Measurements from ENCODE around the gene SH3D19. TPM values are rescaled to one million over a fixed set of nuclear protein-coding genes. Genes with fewer than 3 reads are reported as not detected.

SH3D19 gene
- total RNA-seq, 2 experiments from 2014 or later: not detected

DNA sequence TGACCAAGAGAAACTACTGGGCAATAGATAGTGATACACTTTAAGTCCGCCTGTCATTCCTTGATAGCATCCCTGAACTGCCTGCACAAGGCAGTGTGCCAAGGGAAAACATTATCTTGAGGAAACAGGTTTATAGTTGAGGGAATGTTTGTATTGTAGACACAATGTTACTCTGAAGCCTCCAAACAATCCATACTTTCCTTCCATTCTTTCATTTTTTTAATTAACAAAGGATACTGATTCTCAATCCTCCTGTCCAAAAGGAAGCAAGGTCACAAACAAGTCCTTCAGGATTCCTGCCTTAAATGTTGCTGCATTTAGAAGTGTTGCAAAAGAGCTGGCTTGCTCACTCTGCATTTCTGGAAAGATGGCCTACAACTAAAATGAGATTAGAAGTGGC lies 110.1 kb downstream of the SH3D19 start:
- no peaks in the 10 kb centered on the region for H3K36me3 Mint-ChIP-seq
- DNase-seq: no peak
- H3K4me3 Mint-ChIP-seq: no peak overlapping the region
- peaks cover 40% of the 10 kb centered on the region for H3K27me3 Mint-ChIP-seq
- no peak overlapping the region for H3K27ac Mint-ChIP-seq
- peaks cover 1% of the 10 kb centered on the region for H3K9me3 Mint-ChIP-seq
- H3K4me1 Mint-ChIP-seq: no peaks in the 10 kb centered on the region

DNA sequence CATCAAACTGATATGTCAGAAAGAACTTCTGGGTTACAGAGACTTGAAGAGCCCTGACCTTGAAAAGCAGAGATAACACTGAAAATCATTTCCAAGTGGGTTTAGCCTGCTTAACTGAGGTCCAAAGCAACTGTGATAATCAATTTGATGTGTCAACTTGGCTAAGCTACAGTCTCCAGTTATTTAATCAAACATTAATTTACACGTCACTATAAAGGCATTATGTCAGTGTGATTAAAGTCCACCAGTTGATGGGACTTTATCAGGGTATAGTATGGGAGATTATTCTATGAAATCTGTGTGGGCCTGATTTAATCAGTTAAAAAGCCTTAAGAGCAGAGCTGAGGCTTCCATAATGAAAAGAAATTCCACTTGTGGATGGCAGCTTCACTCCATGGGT lies 117.5 kb downstream of the SH3D19 start:
- Mint-ChIP-seq H3K27ac (no peak overlapping the region), H3K9me3 (no peaks in the 10 kb centered on the region), H3K4me3 (no peak overlapping the region)

DNA sequence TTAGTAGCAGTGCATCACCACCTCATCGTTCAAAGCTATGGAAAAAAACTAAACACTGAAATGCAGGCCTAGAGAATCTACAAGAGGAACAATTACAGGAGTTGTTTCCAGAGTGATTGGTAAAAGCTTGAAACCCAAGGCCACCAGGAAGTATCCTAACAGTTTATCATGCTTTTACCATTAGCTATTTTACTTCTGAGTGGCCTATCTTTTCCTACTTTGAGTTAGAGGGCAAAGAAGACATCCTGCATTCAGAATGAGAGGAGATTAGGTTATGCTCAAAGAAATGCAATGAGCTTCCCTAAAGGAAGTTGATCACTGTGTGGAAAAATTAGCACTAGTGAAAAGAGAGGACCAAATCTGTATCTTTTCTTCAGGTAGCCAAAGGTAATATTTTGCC lies 118.2 kb downstream of the SH3D19 start:
- no peak overlapping the region for H3K4me3 Mint-ChIP-seq
- H3K4me1 Mint-ChIP-seq: no peaks in the 10 kb centered on the region
- no peaks in the 10 kb centered on the region for H3K9me3 Mint-ChIP-seq
- H3K36me3 Mint-ChIP-seq: no peaks in the 10 kb centered on the region
- H3K27me3 Mint-ChIP-seq: no peaks in the 10 kb centered on the region
- H3K27ac Mint-ChIP-seq: no peak overlapping the region
- DNase-seq: no peak

More for the DNA sequence above, 117.5 kb downstream of the SH3D19 start:
- Mint-ChIP-seq H3K27me3 (no peaks in the 10 kb centered on the region), H3K36me3 (no peaks in the 10 kb centered on the region), H3K4me1 (no peaks in the 10 kb centered on the region)
- no peak for DNase-seq

DNA sequence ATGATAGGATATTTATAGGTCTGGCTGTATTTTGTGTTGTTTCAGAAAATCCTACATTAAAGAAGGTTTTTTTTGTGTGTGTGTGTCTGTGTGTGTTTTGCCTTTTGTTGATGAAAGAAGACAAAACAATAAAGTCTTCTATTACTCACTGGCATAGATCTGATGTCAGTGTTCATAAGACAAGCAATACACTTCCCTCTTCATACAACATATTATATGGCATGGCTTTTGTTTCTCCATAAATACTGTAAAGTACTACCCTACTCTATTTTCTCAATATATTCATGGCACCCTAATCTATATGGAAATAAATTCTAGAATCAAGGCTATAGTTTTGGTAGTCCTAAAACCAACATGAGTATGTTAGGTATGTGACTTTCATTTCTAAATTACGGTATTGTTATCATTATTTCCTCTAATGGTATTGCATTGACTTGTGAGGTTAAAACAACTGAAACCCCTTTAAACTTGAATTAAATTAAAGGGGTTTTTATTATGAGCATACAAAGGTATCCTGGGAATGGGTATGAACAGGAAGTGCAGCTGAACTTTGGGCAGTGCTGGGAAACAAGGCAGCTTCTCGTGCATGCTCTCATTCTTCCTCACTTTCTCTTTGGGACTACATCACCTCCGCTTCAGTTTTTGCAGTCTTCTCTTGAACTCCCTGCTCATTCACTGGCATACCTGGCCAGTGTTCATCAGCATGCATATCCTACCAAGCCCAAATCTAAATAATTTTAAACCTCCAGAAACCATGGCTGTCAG lies 119.0 kb downstream of the SH3D19 start:
- H3K27me3 Mint-ChIP-seq: no peaks in the 10 kb centered on the region

DNA sequence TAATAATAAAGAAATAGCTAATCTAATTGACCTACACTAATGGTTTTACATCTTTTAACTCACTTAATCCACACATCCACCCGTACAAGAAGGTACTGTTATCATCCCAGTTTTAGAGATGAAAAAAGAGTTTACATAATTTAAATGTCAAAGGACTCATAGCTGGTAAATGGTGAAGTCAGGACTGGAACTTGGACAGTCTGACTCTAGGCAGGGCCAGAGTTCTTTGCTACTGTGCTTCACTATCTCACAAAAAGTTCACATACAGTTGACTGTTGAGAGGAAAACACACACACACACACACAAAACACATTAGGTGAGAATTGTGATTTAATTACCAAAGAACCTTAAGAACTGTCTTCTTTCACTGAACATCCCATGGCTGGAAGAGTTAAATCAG lies 119.7 kb downstream of the SH3D19 start:
- DNase-seq: no peak
- Mint-ChIP-seq H3K27me3 (no peaks in the 10 kb centered on the region), H3K9me3 (no peaks in the 10 kb centered on the region), H3K4me3 (no peak overlapping the region), H3K4me1 (no peaks in the 10 kb centered on the region), H3K27ac (no peak overlapping the region), H3K36me3 (no peaks in the 10 kb centered on the region)

More for the DNA sequence above, 119.0 kb downstream of the SH3D19 start:
- Mint-ChIP-seq H3K9me3 (no peaks in the 10 kb centered on the region), H3K27ac (no peak overlapping the region), H3K36me3 (no peaks in the 10 kb centered on the region), H3K4me1 (no peaks in the 10 kb centered on the region), H3K4me3 (no peak overlapping the region)
- DNase-seq: no peak

DNA sequence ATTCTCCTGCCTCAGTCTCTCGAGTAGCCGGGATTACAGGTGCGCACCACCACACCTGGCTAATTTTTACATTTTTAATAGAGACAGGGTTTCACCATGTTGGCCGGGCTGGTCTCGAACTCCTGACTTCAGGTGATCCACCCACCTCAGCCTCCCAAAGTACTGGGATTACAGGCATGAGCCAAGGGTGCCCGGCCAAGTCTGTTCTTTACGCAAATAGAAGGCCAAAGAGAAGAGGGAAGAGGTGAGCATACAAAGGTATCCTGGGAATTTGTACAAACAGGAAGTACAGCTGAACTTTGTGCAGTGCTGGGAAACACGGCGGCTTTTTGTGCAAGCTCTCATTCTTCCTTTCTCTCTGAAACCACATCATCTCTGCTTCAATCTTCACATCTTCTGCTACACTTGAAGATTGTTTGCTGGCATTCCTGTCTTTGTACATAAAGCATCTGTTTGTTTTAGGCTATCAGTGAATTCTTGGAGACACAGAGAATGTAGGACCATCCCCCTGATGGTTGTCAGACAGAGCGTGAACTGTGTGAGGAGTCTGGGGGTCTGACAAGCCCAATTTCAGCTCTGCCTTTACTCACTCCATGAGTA lies 120.4 kb downstream of the SH3D19 start:
- DNase-seq: no peak
- H3K4me3 Mint-ChIP-seq: no peak overlapping the region
- H3K4me1 Mint-ChIP-seq: no peaks in the 10 kb centered on the region
- H3K9me3 Mint-ChIP-seq: no peaks in the 10 kb centered on the region
- no peak overlapping the region for H3K27ac Mint-ChIP-seq
- no peaks in the 10 kb centered on the region for H3K27me3 Mint-ChIP-seq
- no peaks in the 10 kb centered on the region for H3K36me3 Mint-ChIP-seq

DNA sequence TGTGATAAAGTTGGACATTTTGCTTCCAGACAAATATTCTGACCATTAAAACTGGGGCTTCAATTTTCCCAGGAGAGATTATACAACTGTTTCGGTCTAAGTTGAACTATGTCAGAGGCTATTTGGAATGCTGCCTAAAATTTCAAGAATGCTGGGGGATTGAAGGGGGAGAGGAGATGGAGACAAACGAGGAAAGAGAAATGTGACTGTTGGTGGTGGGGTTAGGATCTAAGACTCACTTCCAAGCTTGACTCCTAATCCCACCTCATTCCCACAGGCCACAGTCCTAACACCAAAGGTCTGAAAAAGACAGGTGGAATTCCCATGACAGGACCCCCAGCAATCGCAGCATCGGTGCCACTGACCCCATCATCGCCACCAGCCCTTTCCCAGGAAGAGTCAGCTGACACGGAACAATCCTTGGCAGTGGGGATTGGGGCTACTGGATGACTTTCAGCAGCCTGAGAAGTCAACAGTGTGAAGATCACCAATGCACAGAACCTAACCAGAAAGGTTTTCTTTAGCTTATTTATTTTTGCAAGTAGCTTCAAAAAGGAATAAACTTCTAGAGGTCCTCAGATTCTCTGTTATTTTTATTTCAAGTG lies 122.5 kb downstream of the SH3D19 start:
- Mint-ChIP-seq H3K4me3 (no peak overlapping the region), H3K27me3 (no peaks in the 10 kb centered on the region), H3K4me1 (no peaks in the 10 kb centered on the region), H3K36me3 (no peaks in the 10 kb centered on the region), H3K9me3 (no peaks in the 10 kb centered on the region), H3K27ac (no peak overlapping the region)
- DNase-seq: no peak

DNA sequence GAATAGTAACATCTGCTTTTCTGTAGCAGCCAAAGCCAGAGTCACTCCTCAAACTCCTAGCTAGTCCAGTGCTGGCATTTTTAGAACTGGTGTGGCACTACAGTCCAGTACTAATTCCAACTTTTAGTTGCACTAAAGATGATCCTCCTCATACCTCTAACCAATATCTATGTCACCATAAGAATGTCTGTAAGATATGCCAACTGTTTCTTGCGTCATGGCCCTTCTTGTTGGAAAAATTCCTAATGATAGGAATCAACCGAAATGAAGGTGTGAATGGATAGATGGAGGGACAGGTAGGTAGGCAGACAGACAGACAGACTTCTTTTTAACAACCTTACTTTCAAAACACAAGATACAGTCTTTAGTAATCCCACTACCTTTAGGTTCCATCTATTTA lies 123.0 kb downstream of the SH3D19 start:
- H3K4me1 Mint-ChIP-seq: no peaks in the 10 kb centered on the region
- no peak overlapping the region for H3K4me3 Mint-ChIP-seq
- H3K9me3 Mint-ChIP-seq: no peaks in the 10 kb centered on the region
- no peak overlapping the region for H3K27ac Mint-ChIP-seq
- no peaks in the 10 kb centered on the region for H3K27me3 Mint-ChIP-seq
- DNase-seq: no peak
- no peaks in the 10 kb centered on the region for H3K36me3 Mint-ChIP-seq

DNA sequence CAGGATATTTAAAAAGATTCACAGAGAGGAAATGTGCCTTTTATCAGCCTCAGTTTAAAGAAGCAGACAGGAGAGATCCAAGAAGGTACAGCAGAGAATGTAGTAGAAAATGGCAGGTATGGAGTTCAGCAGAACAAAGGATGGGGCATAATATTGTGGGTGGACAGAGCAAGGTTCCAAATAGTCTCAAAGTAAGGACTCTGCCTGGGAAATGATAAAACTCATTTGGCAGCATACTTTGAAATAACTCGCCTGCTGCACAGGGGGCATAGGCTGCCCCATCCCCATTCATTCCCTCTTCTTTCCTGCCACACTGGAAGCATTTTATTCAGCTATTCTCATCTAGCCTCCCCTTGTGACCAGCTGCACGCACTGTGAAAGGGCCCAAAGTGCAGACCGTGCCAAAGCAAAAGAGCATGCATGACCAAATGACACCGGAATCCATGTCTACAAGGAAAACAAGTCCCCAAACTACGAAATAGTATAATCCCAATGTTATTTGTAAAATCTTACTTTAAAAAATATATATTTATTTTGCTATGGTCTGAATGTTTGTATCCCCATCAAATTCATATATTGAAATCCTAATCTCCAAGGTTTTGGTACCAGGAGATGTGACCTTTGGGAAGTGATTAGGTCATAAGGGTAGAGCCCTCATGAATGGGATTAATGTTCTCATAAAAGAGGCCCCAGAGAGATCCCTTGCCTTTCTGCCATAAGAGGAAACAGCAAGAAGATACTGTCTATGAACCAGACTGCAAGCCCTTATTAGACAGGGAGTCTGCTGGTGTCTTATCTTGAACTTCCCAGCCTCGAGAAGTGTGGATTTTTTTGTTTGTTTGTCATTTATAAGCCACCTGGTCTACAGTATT lies 125.8 kb downstream of the SH3D19 start:
- H3K36me3 Mint-ChIP-seq: no peaks in the 10 kb centered on the region
- no peak overlapping the region for H3K27ac Mint-ChIP-seq
- no peaks in the 10 kb centered on the region for H3K9me3 Mint-ChIP-seq
- peaks cover 5% of the 10 kb centered on the region for H3K27me3 Mint-ChIP-seq
- no peak overlapping the region for H3K4me3 Mint-ChIP-seq
- no peaks in the 10 kb centered on the region for H3K4me1 Mint-ChIP-seq
- DNase-seq: no peak

DNA sequence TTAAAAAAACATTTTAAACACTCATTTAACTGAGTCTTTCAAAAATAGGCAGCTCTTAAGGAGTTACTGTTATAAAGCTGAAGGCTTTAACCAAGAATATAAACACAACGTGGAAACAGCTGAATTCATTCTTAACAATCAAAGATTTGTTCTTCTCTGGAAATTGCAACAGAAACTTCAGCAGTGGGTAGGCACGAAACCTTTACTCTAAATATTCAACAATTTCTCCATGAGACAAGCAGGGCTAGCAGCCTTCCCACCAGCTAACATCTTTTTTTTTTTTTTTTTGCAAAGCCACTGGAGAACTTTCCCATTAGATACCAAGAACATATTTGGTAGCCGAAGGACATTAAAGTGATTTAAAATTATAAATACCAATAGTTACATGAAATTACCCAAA lies 126.7 kb downstream of the SH3D19 start:
- Mint-ChIP-seq H3K27ac (no peak overlapping the region), H3K9me3 (no peaks in the 10 kb centered on the region)

DNA sequence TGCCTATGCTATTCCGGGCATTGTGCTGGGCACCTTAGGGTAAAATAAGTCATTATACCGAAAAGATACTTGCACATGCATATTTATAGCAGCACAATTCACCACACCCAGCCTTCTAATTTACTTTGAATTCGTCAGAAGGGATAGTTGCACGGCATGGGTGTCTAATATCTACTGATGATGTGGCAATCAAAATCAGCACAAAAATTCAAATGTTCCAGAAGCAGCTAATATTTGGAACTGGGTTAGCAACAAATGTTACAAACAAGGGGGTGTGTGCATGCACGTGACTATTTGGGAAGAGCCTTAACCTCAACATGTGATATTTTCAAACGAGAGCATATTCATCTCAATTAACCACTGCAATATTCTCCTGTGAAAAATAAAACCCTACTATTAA lies 128.2 kb downstream of the SH3D19 start:
- peaks cover 12% of the 10 kb centered on the region for H3K27me3 Mint-ChIP-seq
- H3K27ac Mint-ChIP-seq: no peak overlapping the region
- H3K4me3 Mint-ChIP-seq: no peak overlapping the region
- H3K9me3 Mint-ChIP-seq: no peaks in the 10 kb centered on the region
- H3K4me1 Mint-ChIP-seq: no peaks in the 10 kb centered on the region
- DNase-seq: no peak
- H3K36me3 Mint-ChIP-seq: no peaks in the 10 kb centered on the region

More for the DNA sequence above, 126.7 kb downstream of the SH3D19 start:
- no peaks in the 10 kb centered on the region for H3K36me3 Mint-ChIP-seq
- H3K27me3 Mint-ChIP-seq: peaks cover 5% of the 10 kb centered on the region
- H3K4me3 Mint-ChIP-seq: no peak overlapping the region
- H3K4me1 Mint-ChIP-seq: no peaks in the 10 kb centered on the region
- DNase-seq: no peak

DNA sequence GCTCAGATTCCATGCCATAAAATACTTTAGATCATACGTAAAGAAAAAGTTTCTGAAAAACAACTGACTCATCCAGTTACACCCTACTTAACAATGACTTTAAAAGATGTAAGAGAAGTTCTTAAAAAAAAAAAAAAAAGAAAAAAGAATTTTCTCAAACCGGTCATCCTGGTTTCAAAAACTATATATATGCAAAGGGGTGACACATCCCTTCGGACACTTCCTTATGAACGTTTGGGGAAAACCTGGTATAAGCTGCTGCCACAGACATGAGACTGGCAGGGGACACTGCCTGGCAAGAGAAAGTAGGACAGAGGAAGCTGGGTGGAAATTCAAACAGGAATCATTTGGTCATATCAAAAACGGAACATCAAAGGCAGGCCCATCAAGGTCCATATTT lies 129.6 kb downstream of the SH3D19 start:
- Mint-ChIP-seq H3K36me3 (no peaks in the 10 kb centered on the region), H3K4me3 (no peak overlapping the region), H3K27ac (no peak overlapping the region), H3K4me1 (no peaks in the 10 kb centered on the region), H3K9me3 (no peaks in the 10 kb centered on the region), H3K27me3 (peaks cover 12% of the 10 kb centered on the region)
- DNase-seq: no peak

DNA sequence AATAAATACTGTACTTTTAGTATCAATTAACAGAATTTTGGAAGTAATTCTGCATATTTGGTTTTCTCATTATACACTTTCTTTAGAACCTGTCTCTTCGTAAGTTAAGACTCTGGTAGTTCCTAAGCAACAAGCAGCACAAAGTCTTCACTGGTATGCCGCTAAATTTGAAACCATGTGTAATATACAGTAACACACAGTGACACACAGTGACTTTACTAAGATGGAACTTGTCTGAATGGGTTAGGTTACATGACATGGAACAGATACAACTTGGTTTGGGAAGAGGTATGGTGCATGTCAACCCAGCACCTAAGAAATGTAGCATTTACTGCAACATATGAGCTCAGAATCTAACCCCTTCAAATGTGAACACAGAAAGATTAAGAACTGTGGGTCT lies 132.0 kb downstream of the SH3D19 start:
- no peaks in the 10 kb centered on the region for H3K9me3 Mint-ChIP-seq
- no peaks in the 10 kb centered on the region for H3K4me1 Mint-ChIP-seq
- H3K36me3 Mint-ChIP-seq: no peaks in the 10 kb centered on the region
- no peak for DNase-seq
- H3K27ac Mint-ChIP-seq: no peak overlapping the region
- H3K4me3 Mint-ChIP-seq: no peak overlapping the region
- H3K27me3 Mint-ChIP-seq: peaks cover 12% of the 10 kb centered on the region

DNA sequence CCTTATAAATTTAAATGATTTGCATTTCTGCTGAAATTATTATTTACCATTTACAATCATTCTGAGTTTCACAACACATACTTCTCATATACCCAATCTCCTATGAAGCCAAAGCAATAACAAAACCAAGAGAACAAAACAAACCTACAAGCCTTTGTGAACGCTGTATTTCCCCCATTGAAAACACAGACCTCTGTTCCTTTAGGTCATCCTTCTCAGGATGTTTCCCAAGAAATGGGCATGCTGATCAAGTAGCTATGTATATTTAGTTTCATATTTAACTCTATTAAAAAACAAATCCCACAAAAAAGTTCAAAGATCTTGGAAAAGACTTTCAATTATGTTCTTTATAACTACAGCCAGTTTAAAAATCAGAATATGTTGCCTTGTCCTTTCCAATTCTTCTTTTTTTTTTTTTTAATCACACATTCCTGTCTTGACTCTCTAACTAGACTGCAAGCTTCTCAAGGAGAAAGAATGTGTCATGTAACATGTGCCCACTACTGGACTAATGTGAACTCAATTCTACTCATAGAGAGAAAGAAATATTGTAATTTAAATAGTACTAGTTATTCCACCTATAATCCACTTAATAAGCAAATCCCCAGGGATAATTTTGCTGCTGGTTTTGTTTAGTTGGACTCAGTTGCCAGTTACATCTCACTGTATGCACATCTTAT lies 132.7 kb downstream of the SH3D19 start:
- no peak for DNase-seq
- Mint-ChIP-seq H3K27me3 (peaks cover 12% of the 10 kb centered on the region), H3K4me1 (no peaks in the 10 kb centered on the region), H3K27ac (no peak overlapping the region), H3K4me3 (no peak overlapping the region), H3K9me3 (no peaks in the 10 kb centered on the region), H3K36me3 (no peaks in the 10 kb centered on the region)

Data from activated naive CD8-positive, alpha-beta T cell treated with anti-CD3 and anti-CD28 coated beads for 36 hours (primary cell).